WI38 (cell line): Measurements from ENCODE around the gene CBFA2T3.
"Not testable (repeated sequence)": the region's sequence is repeated elsewhere in the genome, so short reads cannot be mapped to it uniquely, and the experiment has no call there.

Experiments
- H3K4me3 ChIP-seq: 2 replicates; pipeline ENCODE4 v1.5.1; 2011; ENCODE audit warnings: low read depth, mild to moderate bottlenecking, control low read depth, low read length
- TF ChIP-seq, protein P1 (sequence below): IDR thresholded peaks from 2 replicates; pipeline ENCODE4 v1.5.1; 2012; ENCODE audit warnings: low read depth, mild to moderate bottlenecking, control low read depth, low read length

CBFA2T3 gene

DNA sequence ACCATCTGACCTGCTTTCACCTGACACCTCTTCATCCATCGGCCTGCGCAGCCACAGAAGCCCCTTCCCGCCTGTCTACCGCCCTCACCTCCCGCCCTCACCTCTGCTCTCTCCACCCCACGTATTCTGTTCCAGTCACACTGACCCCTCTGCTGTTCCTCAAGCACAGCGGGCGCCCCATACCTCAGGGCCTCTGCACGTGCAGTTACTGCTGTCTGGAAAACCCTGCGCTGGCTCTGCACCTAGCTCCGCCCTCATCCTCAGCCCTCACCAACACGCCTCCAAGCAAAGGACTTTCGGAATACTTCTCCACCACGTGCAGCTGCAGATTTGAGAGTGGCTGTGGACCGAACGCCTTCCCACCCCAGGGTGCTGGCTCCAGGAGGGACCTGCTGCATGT, 85.9 kb downstream of the CBFA2T3 start:
- H3K4me3 ChIP-seq = no peak overlapping the region
- TF ChIP-seq, protein P1, sequence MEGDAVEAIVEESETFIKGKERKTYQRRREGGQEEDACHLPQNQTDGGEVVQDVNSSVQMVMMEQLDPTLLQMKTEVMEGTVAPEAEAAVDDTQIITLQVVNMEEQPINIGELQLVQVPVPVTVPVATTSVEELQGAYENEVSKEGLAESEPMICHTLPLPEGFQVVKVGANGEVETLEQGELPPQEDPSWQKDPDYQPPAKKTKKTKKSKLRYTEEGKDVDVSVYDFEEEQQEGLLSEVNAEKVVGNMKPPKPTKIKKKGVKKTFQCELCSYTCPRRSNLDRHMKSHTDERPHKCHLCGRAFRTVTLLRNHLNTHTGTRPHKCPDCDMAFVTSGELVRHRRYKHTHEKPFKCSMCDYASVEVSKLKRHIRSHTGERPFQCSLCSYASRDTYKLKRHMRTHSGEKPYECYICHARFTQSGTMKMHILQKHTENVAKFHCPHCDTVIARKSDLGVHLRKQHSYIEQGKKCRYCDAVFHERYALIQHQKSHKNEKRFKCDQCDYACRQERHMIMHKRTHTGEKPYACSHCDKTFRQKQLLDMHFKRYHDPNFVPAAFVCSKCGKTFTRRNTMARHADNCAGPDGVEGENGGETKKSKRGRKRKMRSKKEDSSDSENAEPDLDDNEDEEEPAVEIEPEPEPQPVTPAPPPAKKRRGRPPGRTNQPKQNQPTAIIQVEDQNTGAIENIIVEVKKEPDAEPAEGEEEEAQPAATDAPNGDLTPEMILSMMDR = no peak

GRCh38 chr16:88889702-88890352, 87.2 kb downstream of the CBFA2T3 start:
- H3K4me3 ChIP-seq = not testable (repeated sequence)

DNA sequence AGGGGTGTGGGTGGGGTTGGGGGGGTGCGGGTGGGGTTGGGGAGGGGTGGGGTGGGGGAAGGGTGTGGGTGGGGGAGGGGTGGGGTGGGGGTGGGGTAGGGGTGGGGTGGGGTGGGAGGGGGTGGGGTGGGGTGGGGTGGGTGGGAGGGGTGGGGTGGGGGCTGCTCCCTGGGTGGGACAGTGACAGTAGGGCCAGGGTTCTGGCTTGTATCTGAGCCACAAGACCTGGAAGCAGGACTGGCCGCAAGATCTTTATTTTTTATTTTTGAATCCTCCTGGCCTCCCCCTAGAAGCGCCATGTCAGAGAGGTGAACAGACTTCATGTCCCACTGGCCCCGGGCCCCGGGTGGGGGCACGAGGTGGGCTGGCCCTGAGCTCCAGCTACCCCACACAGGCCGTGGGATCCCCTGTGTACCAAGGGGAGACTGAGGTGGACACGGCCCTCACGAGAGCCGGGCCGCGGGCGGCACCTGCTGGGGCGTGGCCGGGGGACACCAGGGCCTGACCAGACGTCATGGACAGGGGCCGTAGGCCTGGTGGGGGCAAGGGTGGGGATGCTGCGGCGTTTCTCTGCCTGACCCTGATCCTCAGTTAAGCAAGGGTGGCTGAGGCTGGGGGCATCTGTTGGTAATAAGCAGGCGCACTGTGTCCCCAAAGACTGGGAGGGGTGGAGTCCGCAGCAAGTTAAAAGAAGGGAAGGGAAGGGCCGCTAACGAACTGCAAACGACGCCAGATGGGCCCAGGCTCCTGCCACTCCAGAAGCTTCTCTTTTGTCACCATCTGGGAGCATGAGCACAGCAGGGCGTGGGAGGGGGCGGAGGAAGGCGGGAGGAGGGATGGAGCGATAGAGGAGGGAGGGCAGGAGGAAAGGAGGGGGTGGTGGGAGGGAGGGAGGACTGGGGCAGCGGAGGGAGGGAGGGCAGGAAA, 88.3 kb downstream of the CBFA2T3 start:
- H3K4me3 ChIP-seq = no peak overlapping the region
- TF ChIP-seq, protein P1 = no peak

GRCh38 chr16:88888057-88888456, 89.0 kb downstream of the CBFA2T3 start:
- TF ChIP-seq, protein P1 = no peak
- no peak overlapping the region for H3K4me3 ChIP-seq

- H3K4me3 ChIP-seq = no peak overlapping the region
- TF ChIP-seq, protein P1 = no peak
Observed at GRCh38 chr16:88886845-88887521, 90.0 kb downstream of the CBFA2T3 start.

GRCh38 chr16:88886420-88886844, 90.6 kb downstream of the CBFA2T3 start:
- TF ChIP-seq, protein P1 = no peak
- H3K4me3 ChIP-seq = no peak overlapping the region

GRCh38 chr16:88885693-88886280, 91.2 kb downstream of the CBFA2T3 start:
- no peak overlapping the region for H3K4me3 ChIP-seq
- TF ChIP-seq, protein P1 = no peak
